Astrocyte of the cerebellum (primary cell): Measurements from ENCODE around the gene HOXA7.

Source experiments
- DNase-seq: peaks from one replicate; pipeline ENCODE4 v3.0.0-alpha.2; 2011; ENCODE audit warnings: low read depth
- H3K4me3 ChIP-seq: 2 replicates; pipeline ENCODE4 v1.5.1; 2011; ENCODE audit warnings: mild to moderate bottlenecking, low read depth, low read length, moderate library complexity
- CTCF ChIP-seq: IDR thresholded peaks from 2 replicates; pipeline ENCODE4 v1.5.1; 2012; ENCODE audit warnings: low read length, low read depth, moderate library complexity, mild to moderate bottlenecking; ENCODE audit errors: missing control alignments
- in situ Hi-C: cut with HindIII; loops from 2 replicates; pipeline ENCODE4 v1.10.0; 2017; ENCODE audit warnings: low sequenced_read_pairs

The HOXA7 gene

DNA sequence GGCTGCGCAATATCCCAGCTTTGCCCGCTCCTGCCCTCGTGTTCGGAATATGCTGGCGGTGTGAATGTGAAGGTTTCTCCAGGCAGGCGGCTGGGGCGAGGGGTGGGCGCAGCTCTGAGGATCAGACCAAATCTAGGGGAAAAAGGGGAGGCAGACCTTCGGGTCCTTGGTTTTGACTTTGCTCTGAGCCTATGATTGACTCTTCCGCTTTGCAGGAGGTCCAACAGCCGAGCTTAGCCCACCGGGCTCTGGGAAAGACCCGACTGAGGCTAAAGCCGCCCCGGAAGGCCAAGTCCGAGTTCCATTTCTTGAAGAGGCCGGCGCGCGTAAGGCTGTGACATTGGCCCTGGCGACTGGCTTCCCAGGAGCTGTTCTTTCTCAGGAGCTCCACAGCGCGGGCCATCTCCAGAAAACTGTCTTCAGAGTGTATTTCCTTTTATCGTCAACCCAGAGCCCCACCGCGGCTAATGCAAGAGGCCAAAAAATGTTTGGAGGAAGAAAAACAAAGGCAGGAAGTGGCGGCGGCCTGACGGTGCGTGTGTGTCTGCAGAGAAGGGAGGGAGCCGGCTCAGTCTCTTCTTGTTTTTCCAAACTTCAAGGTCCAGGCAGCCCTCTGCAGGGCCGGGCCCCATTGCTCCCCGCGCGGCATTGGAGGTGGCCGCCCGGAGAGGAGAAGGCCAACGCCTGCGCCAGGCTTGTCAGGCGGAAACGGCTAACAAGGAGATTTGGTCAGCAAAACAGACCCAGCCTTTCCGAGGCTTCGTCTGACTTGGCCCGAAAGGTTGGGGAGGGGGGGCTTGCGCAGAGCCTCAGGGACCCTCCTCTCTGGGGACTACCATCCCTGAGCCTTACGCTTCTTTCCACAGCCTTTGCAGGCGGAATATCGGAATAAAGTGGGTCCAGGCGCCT lies 32.2 kb upstream of the HOXA7 start:
- in situ Hi-C loops: no loop called here
- no peak overlapping the region for H3K4me3 ChIP-seq
- no peak for TF ChIP-seq CTCF
- DNase-seq: no peak

DNA sequence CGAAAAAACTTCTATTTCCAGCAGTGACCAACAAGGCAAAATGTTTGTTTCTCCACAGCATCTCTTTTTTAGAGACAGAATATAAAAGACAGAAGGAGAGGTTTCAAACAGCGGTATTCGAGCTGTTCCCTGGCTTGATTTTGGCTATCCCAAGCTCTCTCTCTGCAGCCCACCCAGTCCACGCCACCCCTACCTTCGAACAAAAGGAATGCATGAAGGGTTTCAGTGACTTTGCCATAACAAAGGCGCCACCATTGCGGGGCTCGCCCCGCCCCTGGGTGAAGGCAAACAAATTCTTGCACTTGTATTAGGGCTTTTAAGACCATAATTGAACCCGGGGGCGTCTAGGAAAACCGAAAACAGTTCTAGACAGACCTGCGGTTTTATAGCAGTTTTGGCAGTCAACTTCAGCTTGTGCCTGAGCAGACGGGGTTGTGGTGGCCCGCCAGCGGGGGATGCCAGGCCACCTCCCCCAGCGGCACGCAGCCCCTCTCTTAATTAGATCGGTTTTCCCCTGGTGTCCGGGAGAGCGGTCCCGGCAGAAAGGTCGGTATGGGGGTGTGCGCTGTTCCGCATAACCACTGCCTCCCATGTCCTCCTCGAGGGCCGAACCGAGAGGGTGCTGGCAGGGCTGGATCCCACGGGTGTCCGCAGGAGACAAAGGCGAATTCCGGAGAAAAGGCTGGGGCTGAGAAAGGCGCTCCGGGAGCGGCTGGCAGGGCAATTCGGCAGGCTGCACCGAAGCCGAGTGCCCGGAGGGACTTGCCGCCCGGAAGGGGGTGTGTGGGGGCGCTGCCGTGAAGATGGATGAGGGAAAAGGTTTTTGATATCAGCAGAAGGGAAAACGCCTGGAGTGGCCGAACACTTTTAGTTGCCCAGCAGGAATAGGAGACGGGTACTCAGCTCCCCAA lies 31.3 kb upstream of the HOXA7 start:
- DNase-seq: no peak
- no peak overlapping the region for H3K4me3 ChIP-seq

GRCh38 chr7:27186668-27187474 lies 30.4 kb upstream of the HOXA7 start:
- DNase-seq: no peak
- in situ Hi-C loops: no loop called here
- no peak overlapping the region for H3K4me3 ChIP-seq
- no peak for TF ChIP-seq CTCF

More for the DNA sequence above, 31.3 kb upstream of the HOXA7 start:
- in situ Hi-C loops: no loop called here
- TF ChIP-seq CTCF: no peak

DNA sequence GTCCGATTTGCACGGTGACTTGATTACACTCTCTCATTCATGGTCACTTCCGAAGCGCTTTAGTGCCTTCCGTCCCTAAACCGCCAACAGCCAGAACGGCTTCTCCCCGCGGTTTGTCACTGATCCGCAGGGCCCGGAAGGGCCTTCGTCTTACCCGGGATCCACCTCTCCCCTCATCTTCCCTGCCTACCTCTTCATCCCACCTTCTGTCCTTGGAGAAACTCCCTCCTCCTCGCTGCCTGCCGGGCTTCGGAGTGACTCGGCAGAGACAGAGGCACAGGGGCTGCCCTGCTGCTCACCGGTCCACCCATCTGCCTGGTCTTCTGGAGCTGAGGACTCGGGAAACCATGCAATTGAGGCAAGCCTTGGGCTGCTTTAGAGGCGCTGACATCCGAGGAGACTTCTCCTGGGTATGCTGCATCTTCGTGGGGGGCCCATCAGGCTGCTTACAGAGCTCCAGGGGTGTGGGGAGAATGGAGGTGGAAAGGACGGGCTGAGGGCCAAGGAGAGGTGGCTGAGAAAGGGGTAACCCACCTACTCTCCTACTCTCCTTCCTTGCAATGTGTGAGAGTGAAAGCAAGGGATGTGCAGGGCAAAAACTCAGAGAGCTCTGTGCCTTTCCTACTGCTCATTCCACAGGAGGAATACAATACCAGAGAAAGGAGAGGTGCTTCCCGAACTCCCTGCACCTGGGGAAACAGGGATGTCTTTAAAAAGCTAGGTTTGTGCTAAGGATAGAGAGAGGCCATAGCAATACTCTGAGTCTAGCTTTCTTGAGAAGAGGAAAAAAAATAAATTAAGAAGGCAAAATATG lies 29.6 kb upstream of the HOXA7 start:
- in situ Hi-C loops: no loop called here
- no peak for TF ChIP-seq CTCF
- DNase-seq: no peak
- H3K4me3 ChIP-seq: no peak overlapping the region

DNA sequence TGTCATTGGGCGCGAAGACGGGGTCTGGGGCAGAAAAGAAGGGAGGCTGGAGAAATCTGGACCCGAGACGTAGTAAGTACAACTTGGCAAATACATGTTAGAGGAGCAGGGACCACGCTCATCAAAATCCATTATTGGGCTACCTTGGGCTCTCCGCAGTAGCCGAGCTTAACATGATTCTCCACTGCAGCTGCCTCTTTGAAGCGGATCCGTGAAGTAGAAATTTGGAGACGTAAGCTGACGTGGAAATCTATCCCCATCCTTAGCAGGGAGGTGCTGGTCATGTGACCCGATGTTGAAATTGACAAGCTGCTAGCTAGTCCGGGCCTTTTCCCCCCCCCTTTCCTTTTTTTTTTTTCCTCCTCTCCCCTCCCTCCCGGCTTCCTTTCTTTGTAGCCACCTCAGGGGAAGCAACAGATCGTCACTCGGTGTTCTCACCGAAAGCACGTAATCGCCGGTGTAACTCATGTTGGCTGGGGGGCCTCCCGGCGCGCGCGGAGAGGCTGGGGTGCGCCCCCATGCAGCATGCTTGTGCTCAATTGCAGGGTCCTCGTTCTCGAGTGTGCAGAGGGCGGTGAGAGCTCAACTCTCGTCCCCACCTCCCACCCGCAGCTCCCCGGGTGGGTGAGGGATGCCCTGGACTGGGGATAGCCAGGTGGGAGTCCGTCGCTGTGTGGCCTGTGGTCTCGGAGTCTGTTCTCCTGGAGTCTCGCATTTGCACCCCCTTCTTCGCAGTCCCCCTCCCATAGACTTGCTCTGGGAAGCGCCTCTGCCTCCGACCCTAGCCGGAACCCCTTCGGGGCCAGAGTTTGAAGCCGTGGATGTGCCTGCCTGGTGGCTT lies 28.8 kb upstream of the HOXA7 start, which contains the start of gene HOXA11:
TSS of gene HOXA11 (minus strand) at position 220 of the 841 bp plus-strand sequence. CDS start at position 132, 88 bp downstream.
- H3K4me3 ChIP-seq: no peak within 1 kb of the TSS
- in situ Hi-C loops: no loop called here
- DNase-seq: no peak
- TF ChIP-seq CTCF: no peak
